Natural killer cell treated with Interleukin-12 subunit alpha and Interleukin-12 subunit beta and Interleukin-15 and Interleukin-18, amount 100 ng/mL, for 72 hours (primary cell): ENCODE measurements around the gene EAF1. TPM values are rescaled to one million over a fixed set of nuclear protein-coding genes. Genes with fewer than 3 reads are reported as not detected.
A peak's percentile ranks its signal among the peaks of the same experiment; 100 is the strongest.
"Not testable (repeated sequence)": the region's sequence is repeated elsewhere in the genome, so short reads cannot be mapped to it uniquely, and the experiment has no call there.

Source experiments
- ATAC-seq, 2 donors: fragments of 150-1000 bp; cut with Tn5 transposase in 1 of 2; sonication (Bioruptor Pico), chemical (Tn5 transposase) in 1 of 2; 2 replicates each; pipeline ENCODE4 v1.10.0; 2021
- DNase-seq: peaks from one replicate; pipeline ENCODE4 v3.0.0; 2022; ENCODE audit warnings: low spot score
- H3K27ac Mint-ChIP-seq, 2 donors: 1 replicate in 1 of 2; 2 replicates in 1 of 2; pipeline ENCODE4 v1.8.0; 2022; ENCODE audit warnings: mixed read lengths in 2 of 2, mild to moderate bottlenecking in 1 of 2, moderate library complexity in 1 of 2
- H3K27me3 Mint-ChIP-seq, 2 donors: 1 replicate in 1 of 2; 2 replicates in 1 of 2; pipeline ENCODE4 v1.8.0; 2022; ENCODE audit warnings: mixed read lengths in 2 of 2
- H3K36me3 Mint-ChIP-seq: one replicate; pipeline ENCODE4 v1.8.0; 2022; ENCODE audit warnings: mixed read lengths
- H3K4me1 Mint-ChIP-seq, 2 donors: 1 replicate in 1 of 2; 2 replicates in 1 of 2; pipeline ENCODE4 v1.8.0; 2022; ENCODE audit warnings: low read depth in 2 of 2, mixed read lengths in 2 of 2, mild to moderate bottlenecking in 1 of 2
- H3K4me3 Mint-ChIP-seq: one replicate; pipeline ENCODE4 v1.8.0; 2022; ENCODE audit warnings: mixed read lengths
- H3K9me3 Mint-ChIP-seq: 2 replicates; pipeline ENCODE4 v1.8.0; 2022; ENCODE audit warnings: mixed read lengths
- total RNA-seq, 2 donors: library from RNA; stranded (reverse); gene quantifications; one replicate each; pipeline ENCODE4 v1.2.3, GENCODE V29; 2022

EAF1 gene
- total RNA-seq, 2 donors from 2014 or later = 41.8 to 74.3 TPM

DNA sequence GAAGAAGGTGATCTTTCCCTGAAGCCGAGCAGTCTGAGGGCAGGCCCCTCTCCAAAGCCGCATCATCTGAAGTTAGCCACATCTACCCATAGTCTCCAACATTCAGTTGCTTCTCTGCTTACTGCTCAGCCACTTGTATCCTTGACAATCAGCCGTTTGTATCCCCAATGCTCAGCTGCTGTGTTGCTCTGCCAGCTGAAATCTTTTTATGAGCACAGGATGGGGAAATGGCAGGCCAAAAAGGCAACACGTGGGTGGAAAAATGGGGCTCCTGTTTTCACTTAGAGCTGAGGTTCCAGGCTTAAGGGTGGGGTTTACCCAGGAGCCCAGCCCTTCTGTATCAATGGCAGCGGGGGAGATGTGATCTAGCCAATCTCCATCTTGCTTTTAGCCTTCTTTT lies 36.4 kb upstream of the EAF1 start:
- Mint-ChIP-seq H3K4me1 (peaks cover 0 to 2% of the 10 kb centered on the region in 2 donors), H3K9me3 (no peaks in the 10 kb centered on the region), H3K27ac (no peak overlapping the region), H3K4me3 (no peak overlapping the region), H3K36me3 (no peaks in the 10 kb centered on the region), H3K27me3 (no peaks in the 10 kb centered on the region)
- ATAC-seq (no peak), DNase-seq (no peak)

DNA sequence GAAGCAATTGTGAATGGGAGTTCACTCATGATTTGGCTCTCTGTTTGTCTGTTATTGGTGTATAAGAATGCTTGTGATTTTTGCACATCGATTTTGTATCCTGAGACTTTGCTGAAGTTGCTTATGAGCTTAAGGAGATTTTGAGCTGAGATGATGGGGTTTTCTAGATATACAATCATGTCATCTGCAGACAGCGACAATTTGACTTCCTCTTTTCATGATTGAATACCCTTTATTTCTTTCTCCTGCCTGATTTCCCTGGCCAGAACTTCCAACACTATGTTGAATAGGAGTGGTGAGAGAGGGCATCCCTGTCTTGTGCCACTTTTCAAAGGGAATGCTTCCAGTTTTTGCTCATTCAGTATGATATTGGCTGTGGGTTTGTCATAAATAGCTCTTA lies 34.1 kb upstream of the EAF1 start:
- H3K9me3 Mint-ChIP-seq, H3K27me3 Mint-ChIP-seq, H3K27ac Mint-ChIP-seq, H3K4me3 Mint-ChIP-seq, H3K4me1 Mint-ChIP-seq, ATAC-seq, DNase-seq, H3K36me3 Mint-ChIP-seq: not testable (repeated sequence)

DNA sequence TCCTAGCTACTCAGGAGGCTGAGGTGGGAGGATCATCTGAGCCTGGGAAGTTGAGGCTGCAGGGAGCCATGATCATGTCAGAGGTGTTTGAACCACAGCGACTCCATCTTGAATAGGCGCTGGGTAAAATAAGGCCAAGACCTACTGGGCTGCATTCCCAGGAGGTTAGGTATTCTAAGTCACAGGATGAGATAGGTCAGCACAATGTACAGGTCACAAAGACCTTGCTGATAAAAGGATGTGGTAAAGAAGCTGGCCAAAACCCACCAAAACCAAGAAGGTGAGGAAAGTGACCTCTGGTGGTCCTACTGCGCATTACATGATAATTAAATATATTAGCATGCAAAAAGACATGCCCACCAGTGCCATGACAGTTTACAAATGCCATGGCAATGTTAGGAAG lies 28.7 kb upstream of the EAF1 start:
- H3K36me3 Mint-ChIP-seq, H3K27me3 Mint-ChIP-seq, ATAC-seq, DNase-seq, H3K27ac Mint-ChIP-seq, H3K9me3 Mint-ChIP-seq, H3K4me3 Mint-ChIP-seq: not testable (repeated sequence)
- H3K4me1 Mint-ChIP-seq = peaks cover 7 to 12% of the 10 kb centered on the region in 2 donors

DNA sequence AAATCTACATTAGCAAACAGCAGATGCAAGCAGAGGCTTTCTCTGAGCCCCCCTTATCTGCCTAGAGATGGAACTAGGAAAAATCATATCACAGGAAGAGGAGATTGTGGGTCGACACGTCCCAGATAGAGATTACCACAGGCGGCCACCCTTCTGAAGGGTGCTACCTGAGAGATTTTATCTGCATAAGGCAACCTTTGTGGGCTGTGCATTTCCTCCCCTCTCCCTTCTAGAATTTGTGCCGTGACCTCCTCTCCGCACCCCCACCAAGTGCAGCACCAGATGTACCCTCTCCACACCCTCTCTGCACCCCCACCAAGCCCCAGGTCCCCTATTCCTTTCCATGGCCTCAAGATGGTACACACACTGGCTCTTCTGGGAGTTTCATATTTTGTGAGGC lies 27.4 kb upstream of the EAF1 start:
- peaks cover 7 to 12% of the 10 kb centered on the region in 2 donors for H3K4me1 Mint-ChIP-seq
- H3K27me3 Mint-ChIP-seq = no peaks in the 10 kb centered on the region
- no peak for ATAC-seq
- H3K27ac Mint-ChIP-seq = peak overlapping the region in 1 of 2 donors; percentile 35
- no peak overlapping the region for H3K4me3 Mint-ChIP-seq
- no peaks in the 10 kb centered on the region for H3K36me3 Mint-ChIP-seq
- no peak for DNase-seq
- H3K9me3 Mint-ChIP-seq = no peaks in the 10 kb centered on the region

DNA sequence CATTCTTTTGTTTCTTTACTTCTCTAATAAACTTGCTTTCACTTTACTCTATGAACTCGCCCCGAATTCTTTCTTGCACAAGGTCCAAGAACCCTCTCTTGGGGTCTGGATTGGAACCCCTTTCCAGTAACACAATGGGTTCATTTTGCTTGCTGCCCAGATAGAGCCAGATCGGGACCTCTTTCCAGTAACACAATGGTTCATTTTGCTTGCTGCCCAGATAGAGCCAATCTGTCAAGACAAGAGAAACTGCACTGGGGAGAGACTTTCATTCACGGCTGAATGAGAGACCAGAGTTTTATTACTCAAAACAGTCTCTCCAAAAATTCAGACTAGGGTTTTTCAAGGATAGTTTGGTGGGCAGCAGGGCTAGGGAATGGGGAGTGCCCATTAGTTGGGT lies 25.5 kb upstream of the EAF1 start:
- Mint-ChIP-seq H3K27ac (no peak overlapping the region), H3K27me3 (no peaks in the 10 kb centered on the region), H3K4me3 (no peak overlapping the region), H3K4me1 (peaks cover 7 to 12% of the 10 kb centered on the region in 2 donors), H3K9me3 (no peaks in the 10 kb centered on the region), H3K36me3 (no peaks in the 10 kb centered on the region)
- ATAC-seq (no peak), DNase-seq (no peak)

DNA sequence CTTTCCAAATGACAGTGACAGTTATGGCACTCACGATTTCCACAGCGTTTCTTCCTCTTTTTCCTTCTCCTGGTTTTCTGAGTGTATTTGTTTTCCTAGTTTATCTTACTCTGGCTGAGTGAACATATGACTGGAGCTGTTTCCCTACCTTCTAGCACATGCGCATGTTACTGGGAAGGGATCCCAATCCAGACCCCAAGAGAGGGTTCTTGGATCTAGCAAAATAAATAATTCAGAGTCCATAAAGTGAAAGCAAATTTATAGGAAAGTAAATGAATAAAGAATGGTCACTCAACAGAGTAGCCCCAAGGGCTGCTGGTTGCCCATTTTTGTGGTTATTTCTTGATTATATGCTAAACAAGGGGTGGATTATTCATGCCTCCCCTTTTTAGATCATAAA lies 23.9 kb upstream of the EAF1 start:
- H3K27me3 Mint-ChIP-seq = no peaks in the 10 kb centered on the region
- no peak overlapping the region for H3K4me3 Mint-ChIP-seq
- ATAC-seq = no peak
- H3K27ac Mint-ChIP-seq = no peak overlapping the region
- no peaks in the 10 kb centered on the region for H3K36me3 Mint-ChIP-seq
- no peak for DNase-seq
- peaks cover 7 to 12% of the 10 kb centered on the region in 2 donors for H3K4me1 Mint-ChIP-seq
- H3K9me3 Mint-ChIP-seq = no peaks in the 10 kb centered on the region

DNA sequence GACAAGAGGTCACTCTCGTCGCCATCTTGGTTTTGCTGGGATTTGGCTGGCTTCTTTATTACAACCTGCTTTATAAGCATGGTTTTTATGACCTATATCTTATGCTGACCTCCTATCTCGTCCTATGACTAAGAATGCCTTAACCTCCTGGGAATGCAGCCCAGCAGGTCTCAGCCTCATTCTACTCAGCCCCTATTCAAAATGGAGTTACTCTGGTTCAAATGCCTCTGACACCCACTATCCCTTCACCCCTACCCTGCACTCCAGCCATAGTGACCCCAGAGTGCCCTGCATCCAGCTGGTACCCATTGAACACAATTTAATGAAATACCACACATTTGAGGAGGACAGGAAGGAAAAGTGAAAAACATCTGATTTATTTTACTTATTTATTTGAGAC lies 23.4 kb upstream of the EAF1 start:
- Mint-ChIP-seq H3K9me3 (no peaks in the 10 kb centered on the region), H3K4me3 (no peak overlapping the region), H3K4me1 (peaks cover 7 to 12% of the 10 kb centered on the region in 2 donors), H3K27me3 (no peaks in the 10 kb centered on the region), H3K27ac (no peak overlapping the region), H3K36me3 (no peaks in the 10 kb centered on the region)
- no peak for ATAC-seq
- DNase-seq = no peak

DNA sequence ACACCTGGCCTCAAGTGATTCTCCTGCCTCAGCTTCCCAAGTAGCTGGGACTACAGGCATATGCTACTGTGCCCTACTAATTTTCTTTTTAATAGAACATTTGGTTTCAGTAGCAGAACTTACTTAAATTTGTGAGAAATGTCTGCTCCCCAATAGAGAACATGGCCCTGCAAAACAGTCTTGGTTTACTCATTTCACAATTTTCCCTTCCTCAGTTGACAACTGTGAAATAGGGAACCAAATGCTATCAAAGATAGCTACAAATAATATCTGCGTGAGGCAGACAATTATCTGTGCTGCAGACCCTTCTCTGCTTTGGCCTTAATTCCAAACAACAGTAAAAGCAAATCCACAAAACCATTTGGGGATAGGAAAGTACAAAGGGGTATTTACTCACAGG lies 22.6 kb upstream of the EAF1 start:
- H3K27me3 Mint-ChIP-seq = no peaks in the 10 kb centered on the region
- H3K9me3 Mint-ChIP-seq = no peaks in the 10 kb centered on the region
- H3K36me3 Mint-ChIP-seq = no peaks in the 10 kb centered on the region
- peaks cover 6 to 12% of the 10 kb centered on the region in 2 donors for H3K4me1 Mint-ChIP-seq
- ATAC-seq = no peak
- DNase-seq = no peak
- no peak overlapping the region for H3K4me3 Mint-ChIP-seq
- H3K27ac Mint-ChIP-seq = no peak overlapping the region

DNA sequence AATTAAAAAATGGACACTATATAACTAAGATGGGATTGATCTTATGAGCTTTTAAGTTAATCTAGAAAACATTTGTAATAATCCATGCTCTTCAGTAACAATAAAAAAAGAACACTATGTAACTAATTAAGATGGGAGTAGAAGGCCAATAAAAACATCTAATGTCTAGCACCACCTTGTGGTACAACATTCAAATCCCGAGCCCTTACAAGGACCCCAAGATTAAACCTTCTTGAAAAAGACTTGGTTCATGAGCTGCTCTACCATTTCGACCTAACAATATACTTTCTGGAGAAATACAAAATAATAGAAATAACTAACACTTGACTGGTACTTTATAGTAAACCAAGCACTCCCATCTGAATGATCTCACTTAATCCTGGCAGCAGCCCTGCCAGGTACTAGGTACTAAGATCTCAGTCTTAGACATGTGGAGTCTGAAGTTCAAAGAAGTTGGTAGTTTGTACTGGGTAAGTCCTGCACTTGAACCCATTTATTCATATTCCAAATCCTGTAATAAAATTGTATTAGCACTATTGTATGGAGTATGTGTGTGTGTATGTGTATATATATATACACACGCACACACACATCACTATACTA lies 21.8 kb upstream of the EAF1 start:
- Mint-ChIP-seq H3K27ac (no peak overlapping the region), H3K4me3 (no peak overlapping the region), H3K4me1 (peaks cover 0 to 6% of the 10 kb centered on the region in 2 donors), H3K27me3 (no peaks in the 10 kb centered on the region), H3K9me3 (no peaks in the 10 kb centered on the region), H3K36me3 (no peaks in the 10 kb centered on the region)
- ATAC-seq (peak in 1 of 2 donors; percentile 40), DNase-seq (no peak)

DNA sequence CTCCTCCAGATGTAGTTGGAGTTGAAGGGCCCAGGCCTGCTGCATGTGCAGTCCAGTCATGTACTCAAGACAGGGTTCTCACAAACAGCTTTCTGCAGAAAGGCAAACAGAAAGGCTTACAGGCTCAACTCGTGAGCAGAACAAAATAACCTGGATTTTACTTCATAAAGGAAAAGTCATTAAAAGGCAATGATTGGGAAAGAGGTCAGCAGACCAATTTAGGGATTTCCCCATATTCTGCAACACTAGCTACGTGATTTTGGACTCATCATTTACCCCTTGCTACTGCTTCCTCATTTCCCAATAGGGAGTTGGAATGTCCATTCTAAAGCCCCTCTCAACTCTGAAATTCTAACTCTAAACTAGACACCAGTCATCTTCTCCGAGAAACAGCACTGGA lies 18.2 kb upstream of the EAF1 start:
- Mint-ChIP-seq H3K36me3 (peaks cover 5% of the 10 kb centered on the region), H3K27me3 (no peaks in the 10 kb centered on the region), H3K9me3 (no peaks in the 10 kb centered on the region), H3K4me3 (no peak overlapping the region), H3K4me1 (peaks cover 0 to 8% of the 10 kb centered on the region in 2 donors), H3K27ac (peak overlapping the region in 1 of 2 donors; percentile 48)
- ATAC-seq = no peak
- no peak for DNase-seq

DNA sequence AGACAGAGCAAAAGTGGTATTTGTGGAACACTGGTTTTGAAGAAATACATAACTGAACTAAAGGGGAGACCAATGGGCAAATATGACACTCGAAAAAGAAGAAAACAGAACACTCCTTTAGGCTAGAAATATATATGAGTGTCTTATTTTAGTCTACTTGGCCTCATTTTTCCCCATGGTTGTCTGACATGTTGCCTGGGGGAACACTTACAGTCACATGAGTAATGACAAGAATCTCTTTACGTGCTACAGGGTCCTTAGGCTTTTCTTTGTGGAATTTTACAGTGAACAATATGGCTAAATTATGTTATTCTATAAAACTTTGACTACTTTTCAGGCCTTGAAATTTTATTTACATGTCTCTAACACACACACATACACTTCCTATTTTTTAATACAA lies 17.6 kb upstream of the EAF1 start:
- Mint-ChIP-seq H3K36me3 (peaks cover 8% of the 10 kb centered on the region), H3K9me3 (no peaks in the 10 kb centered on the region)

DNA sequence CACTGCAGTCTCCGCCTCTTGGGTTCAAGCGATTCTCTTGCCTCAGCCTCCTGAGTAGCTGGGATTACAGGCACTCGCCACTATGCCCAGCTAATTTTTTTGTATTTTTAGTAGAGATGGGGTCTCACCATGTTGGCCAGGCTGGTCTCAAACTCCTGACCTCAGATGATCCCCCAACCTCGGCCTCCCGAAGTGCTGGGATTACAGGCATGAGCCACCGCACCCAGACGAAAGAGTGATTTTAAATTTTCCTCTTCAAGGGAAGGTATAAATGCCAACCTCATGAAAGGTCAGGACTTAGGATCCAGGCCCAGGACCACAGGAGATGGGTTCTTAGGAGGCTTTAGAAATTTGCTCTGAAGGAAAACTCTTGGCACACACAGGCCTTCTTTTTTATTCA lies 16.4 kb upstream of the EAF1 start:
- H3K4me3 Mint-ChIP-seq, H3K9me3 Mint-ChIP-seq, H3K4me1 Mint-ChIP-seq, H3K27me3 Mint-ChIP-seq, ATAC-seq, H3K27ac Mint-ChIP-seq, DNase-seq: not testable (repeated sequence)
- peaks cover 19% of the 10 kb centered on the region for H3K36me3 Mint-ChIP-seq

More for the DNA sequence above, 17.6 kb upstream of the EAF1 start:
- ATAC-seq (no peak), DNase-seq (no peak)
- H3K4me3 Mint-ChIP-seq = no peak overlapping the region
- H3K27ac Mint-ChIP-seq = peak overlapping the region in 1 of 2 donors; percentile 48
- no peaks in the 10 kb centered on the region for H3K27me3 Mint-ChIP-seq
- H3K4me1 Mint-ChIP-seq = peaks cover 0 to 8% of the 10 kb centered on the region in 2 donors

DNA sequence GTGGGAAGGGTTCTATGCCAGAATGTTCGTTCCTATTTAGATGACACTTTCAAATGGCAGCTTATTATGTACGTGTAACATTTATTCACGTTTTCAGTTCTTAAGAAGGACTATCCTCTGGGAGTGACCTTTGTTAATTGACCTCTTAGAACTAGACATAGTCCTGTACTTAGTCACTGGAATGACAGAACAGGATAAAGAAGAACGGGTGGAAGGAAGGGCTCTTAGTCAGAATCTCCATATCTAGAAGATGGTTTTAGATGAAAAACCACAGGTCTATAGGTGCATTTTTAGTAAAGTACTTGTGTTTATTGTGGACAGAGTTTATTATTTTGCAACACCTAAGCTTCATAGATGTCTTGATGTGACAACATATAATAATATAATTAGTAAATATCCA lies 6.5 kb upstream of the EAF1 start:
- Mint-ChIP-seq H3K27ac (peak overlapping the region in 1 of 2 donors; percentile 23), H3K4me3 (no peak overlapping the region), H3K4me1 (peaks cover 10 to 13% of the 10 kb centered on the region in 2 donors), H3K27me3 (no peaks in the 10 kb centered on the region), H3K9me3 (no peaks in the 10 kb centered on the region), H3K36me3 (peaks cover 17% of the 10 kb centered on the region)
- DNase-seq (no peak), ATAC-seq (no peak)

DNA sequence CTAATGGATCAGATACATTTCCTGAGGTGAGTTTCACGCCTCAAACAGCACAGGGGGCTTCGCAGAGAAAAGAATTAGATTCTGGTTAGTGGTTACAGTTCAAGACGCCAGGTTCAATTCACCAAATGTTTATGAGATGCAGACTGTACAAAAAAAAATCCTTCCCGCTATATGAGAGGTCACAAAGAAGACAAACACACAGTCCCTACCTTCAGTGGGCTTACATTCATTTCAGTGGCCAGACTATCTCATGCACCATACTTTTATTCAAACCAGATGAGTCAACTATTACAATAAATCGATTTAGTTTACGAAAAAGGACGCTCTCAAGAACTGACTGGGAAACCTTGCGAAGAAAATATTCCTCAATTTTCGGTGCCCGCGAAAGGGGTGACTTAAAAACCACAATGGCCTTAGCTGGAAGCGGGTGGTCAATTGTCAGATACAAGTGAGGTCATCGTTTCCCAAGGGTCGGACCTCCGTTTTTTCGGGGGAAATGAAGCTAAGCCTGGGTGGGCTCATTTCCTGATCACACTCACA lies 749 bp upstream of the EAF1 start:
- ATAC-seq = no peak
- H3K4me1 Mint-ChIP-seq = peaks cover 39 to 46% of the 10 kb centered on the region in 2 donors
- H3K4me3 Mint-ChIP-seq = peak overlapping the region; percentile 93
- H3K27ac Mint-ChIP-seq = peak overlapping the region; percentile 98 to 99
- DNase-seq = no peak
- peaks cover 37% of the 10 kb centered on the region for H3K36me3 Mint-ChIP-seq
- no peaks in the 10 kb centered on the region for H3K27me3 Mint-ChIP-seq
- H3K9me3 Mint-ChIP-seq = no peaks in the 10 kb centered on the region

DNA sequence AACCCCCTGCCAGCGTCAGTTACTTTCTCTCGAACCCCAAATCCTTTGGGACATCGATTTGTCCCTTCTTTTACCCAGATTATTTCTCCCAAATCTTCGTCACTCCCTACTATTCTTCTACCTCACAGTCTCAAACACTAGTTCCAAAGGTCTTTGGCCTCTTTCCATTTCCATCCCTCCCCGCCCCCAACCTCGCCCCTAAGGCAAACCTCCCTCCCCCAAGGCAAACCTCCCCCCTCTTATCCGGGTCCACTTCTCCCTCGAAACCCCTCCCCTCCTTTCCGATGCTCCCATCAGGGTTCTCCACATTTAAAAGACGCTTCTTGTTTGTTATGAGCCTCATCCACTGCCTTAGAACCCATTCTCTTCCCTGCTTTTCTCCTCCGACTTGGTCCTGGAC lies 583 bp downstream of the EAF1 start:
- peaks cover 37% of the 10 kb centered on the region for H3K36me3 Mint-ChIP-seq
- H3K4me3 Mint-ChIP-seq = peak overlapping the region; percentile 93
- H3K27ac Mint-ChIP-seq = peak overlapping the region; percentile 98 to 99
- DNase-seq (no peak), ATAC-seq (no peak)
- peaks cover 42 to 52% of the 10 kb centered on the region in 2 donors for H3K4me1 Mint-ChIP-seq
- no peaks in the 10 kb centered on the region for H3K9me3 Mint-ChIP-seq
- H3K27me3 Mint-ChIP-seq = no peaks in the 10 kb centered on the region
